Measurements from ENCODE around the gene LRP1-AS.
"Not testable (repeated sequence)": the region's sequence is repeated elsewhere in the genome, so short reads cannot be mapped to it uniquely, and the experiment has no call there.

LRP1-AS gene

GRCh38 chr12:57120718-57121117, 26.7 kb downstream of the LRP1-AS start:
- not testable (repeated sequence) for DNase-seq (ENCODE audit: low read depth in 2 of 2)

- no peak for DNase-seq (ENCODE audit: low read depth in 2 of 2)
These were observed 27.9 kb downstream of the LRP1-AS start for GRCh38 chr12:57119294-57120085.

- no peak for DNase-seq (ENCODE audit: low read depth in 2 of 2)
These were observed 28.6 kb downstream of the LRP1-AS start for GRCh38 chr12:57118711-57119271.

- no peak for DNase-seq (ENCODE audit: low read depth in 2 of 2)
These were observed 30.7 kb downstream of the LRP1-AS start for GRCh38 chr12:57116580-57117281.

- DNase-seq (ENCODE audit: low read depth in 2 of 2), result no peak
These were observed 34.7 kb downstream of the LRP1-AS start for GRCh38 chr12:57112492-57113294.

- DNase-seq (ENCODE audit: low read depth in 2 of 2), result peak in 1 of 2 experiments; percentile 65
These were observed 36.2 kb downstream of the LRP1-AS start, which contains the start of gene STAT6 for GRCh38 chr12:57111031-57111734. STAT6 (minus strand) TSS chr12:57111362; CDS start chr12:57108278, 3,084 bp downstream.

- DNase-seq (ENCODE audit: low read depth in 2 of 2), result no peak
These were observed 37.1 kb downstream of the LRP1-AS start for GRCh38 chr12:57110104-57111030.

GRCh38 chr12:57109207-57110103, 38.0 kb downstream of the LRP1-AS start:
- no peak for DNase-seq (ENCODE audit: low read depth in 2 of 2)

- no peak for DNase-seq (ENCODE audit: low read depth in 2 of 2)
These were observed 39.8 kb downstream of the LRP1-AS start for GRCh38 chr12:57107456-57108155.

- DNase-seq (ENCODE audit: low read depth in 2 of 2), result no peak
These were observed 41.3 kb downstream of the LRP1-AS start for GRCh38 chr12:57106021-57106708.

GRCh38 chr12:57105011-57105753, 42.2 kb downstream of the LRP1-AS start:
- DNase-seq (ENCODE audit: low read depth in 2 of 2), result no peak

- no peak for DNase-seq (ENCODE audit: low read depth in 2 of 2)
These were observed 43.0 kb downstream of the LRP1-AS start for GRCh38 chr12:57104292-57104910.

GRCh38 chr12:57103856-57104255, 43.6 kb downstream of the LRP1-AS start:
- DNase-seq (ENCODE audit: low read depth in 2 of 2), result no peak

GRCh38 chr12:57101892-57102695, 45.3 kb downstream of the LRP1-AS start:
- no peak for DNase-seq (ENCODE audit: low read depth in 2 of 2)

- DNase-seq (ENCODE audit: low read depth in 2 of 2), result no peak
These were observed 47.7 kb downstream of the LRP1-AS start for GRCh38 chr12:57099766-57100165.
